OCI-LY1 (cell line): Measurements from ENCODE around the gene CCDC186.

ENCODE experiments used
- CTCF ChIP-seq: fragments of 200-600 bp; sonication (generic), shearing (Covaris generic); IDR thresholded peaks from 2 replicates; pipeline ENCODE4 v1.5.1; 2017; ENCODE audit warnings: mild to moderate bottlenecking, antibody characterized with exemption, low read length, moderate library complexity, mixed read lengths
- EZH2 ChIP-seq: fragments of 200-600 bp; sonication (generic), shearing (Covaris generic); IDR thresholded peaks from 2 replicates; pipeline ENCODE4 v1.8.0; 2017; ENCODE audit warnings: borderline replicate concordance, mixed run types, mild to moderate bottlenecking, antibody characterized with exemption, low read length, moderate library complexity, mixed read lengths

- TF ChIP-seq EZH2 (no peak), CTCF (no peak)
Observed at GRCh38 chr10:114212153-114212552, 38.1 kb upstream of the CCDC186 start.
